Thyroid gland (tissue), 4 donors: ENCODE measurements around the gene ATF4. TPM values are rescaled to one million over a fixed set of nuclear protein-coding genes. Genes with fewer than 3 reads are reported as not detected.
A peak's percentile ranks its signal among the peaks of the same experiment; 100 is the strongest.

Experiments
- DNase-seq, 2 donors: peaks; one replicate each; pipeline ENCODE4 v3.0.0-alpha.2; 2019
- H3K27ac ChIP-seq, 3 donors: fragments of 200-600 bp; sonication (generic); 1 replicate in 2 of 3; 2 replicates in 1 of 3; pipeline ENCODE4 v1.5.1; 2016 to 2019; ENCODE audit warnings: mild to moderate bottlenecking in 1 of 3, moderate library complexity in 1 of 3
- H3K27me3 ChIP-seq: fragments of 200-600 bp; sonication (generic); one replicate; pipeline ENCODE4 v1.5.1; 2019
- H3K36me3 ChIP-seq, 2 donors: fragments of 200-600 bp; sonication (generic); one replicate each; pipeline ENCODE4 v1.5.1; 2016 to 2019
- H3K4me1 ChIP-seq, 2 donors: fragments of 200-600 bp; sonication (generic); one replicate each; pipeline ENCODE4 v1.5.1; 2017 to 2019
- H3K4me3 ChIP-seq, 3 donors: fragments of 200-600 bp; sonication (generic); replicated peaks in 1 of 3; 1 replicate in 2 of 3; 2 replicates in 1 of 3; pipeline ENCODE4 v1.5.1; 2016; ENCODE audit warnings: mild to moderate bottlenecking in 1 of 3
- H3K9me3 ChIP-seq: fragments of 200-600 bp; sonication (generic); one replicate; pipeline ENCODE4 v1.5.1; 2017
- CTCF ChIP-seq, 6 experiments: fragments of 200-600 bp in 3 of 6; fragments of 450-650 bp in 3 of 6; sonication (generic) in 3 of 6; IDR thresholded peaks; one replicate each; pipeline ENCODE4 v1.5.1; 2016 to 2019; ENCODE audit warnings: antibody characterized with exemption in 6 of 6, mild to moderate bottlenecking in 2 of 6, inconsistent platforms in 1 of 6, moderate library complexity in 1 of 6
- POLR2A ChIP-seq, 2 donors: fragments of 450-650 bp; IDR thresholded peaks; one replicate each; pipeline ENCODE4 v1.6.1; 2017; ENCODE audit warnings: antibody characterized with exemption in 2 of 2, mild to moderate bottlenecking in 2 of 2, moderate library complexity in 1 of 2
- WGBS, 2 donors: methylation state at CpG; one replicate each; pipeline ENCODE4 v1.1.5; 2017; 5-methylcytosine and 5-hydroxymethylcytosine counted together
- intact Hi-C: fragments of 100-400 bp; cut with DNase I; formaldehyde crosslinking; loops from one replicate; pipeline ENCODE4 v1.15.1; 2023
- total RNA-seq, 4 donors: library from RNA; depleted of rRNA; stranded (reverse); fragments of >200 nt; gene quantifications; one replicate each; pipeline ENCODE4 v1.2.3, GENCODE V29; 2016

The ATF4 gene
- total RNA-seq, 4 donors from 2014 or later: 173 to 273 (median 210) TPM

- DNase-seq: no peak
- 88 to 97% methylated on average over 7 of the region's 7 CpGs for WGBS, 2 donors
- H3K4me1 ChIP-seq: peaks cover 20 to 33% of the 10 kb centered on the region in 2 donors
- H3K27ac ChIP-seq: no peak overlapping the region
- TF ChIP-seq CTCF (IDR thresholded peaks at IDR 0.05): no peak
- no peak for TF ChIP-seq POLR2A (IDR thresholded peaks at IDR 0.05)
- H3K27me3 ChIP-seq: no peaks in the 10 kb centered on the region
- no peaks in the 10 kb centered on the region for H3K9me3 ChIP-seq
- intact Hi-C loops: no loop called here
- no peaks in the 10 kb centered on the region for H3K36me3 ChIP-seq
- H3K4me3 ChIP-seq: no peak overlapping the region
Observed at GRCh38 chr22:39563571-39564428, 43.4 kb downstream of the ATF4 start.

GRCh38 chr22:39565414-39565944 is 45.1 kb downstream of the ATF4 start:
- Histone ChIP-seq H3K9me3 (no peaks in the 10 kb centered on the region), H3K4me1 (peaks cover 13 to 21% of the 10 kb centered on the region in 2 donors), H3K36me3 (no peaks in the 10 kb centered on the region), H3K4me3 (no peak overlapping the region), H3K27me3 (no peaks in the 10 kb centered on the region), H3K27ac (no peak overlapping the region)
- DNase-seq: no peak
- 94 to 96% methylated on average over 5 of the region's 5 CpGs for WGBS, 2 donors
- intact Hi-C loops: no loop called here
- TF ChIP-seq CTCF (IDR thresholded peaks at IDR 0.05) (no peak), POLR2A (IDR thresholded peaks at IDR 0.05) (no peak)

- no peaks in the 10 kb centered on the region for H3K9me3 ChIP-seq
- WGBS, 2 donors: 67 to 75% methylated on average over 9 to 14 of the region's 14 CpGs
- no peak for TF ChIP-seq POLR2A (IDR thresholded peaks at IDR 0.05)
- no peak for TF ChIP-seq CTCF (IDR thresholded peaks at IDR 0.05)
- H3K4me3 ChIP-seq: no peak overlapping the region
- intact Hi-C loops: no loop called here
- peaks cover 13 to 21% of the 10 kb centered on the region in 2 donors for H3K4me1 ChIP-seq
- H3K27me3 ChIP-seq: no peaks in the 10 kb centered on the region
- H3K27ac ChIP-seq: peak overlapping the region; percentile 55 to 83 (median 77)
- DNase-seq: peak in 1 of 2 donors; percentile 23
- no peaks in the 10 kb centered on the region for H3K36me3 ChIP-seq
Observed at GRCh38 chr22:39567135-39567946, 47.0 kb downstream of the ATF4 start.

GRCh38 chr22:39568278-39568981 is 48.1 kb downstream of the ATF4 start:
- Histone ChIP-seq H3K9me3 (no peaks in the 10 kb centered on the region), H3K4me1 (peaks cover 13 to 21% of the 10 kb centered on the region in 2 donors), H3K36me3 (no peaks in the 10 kb centered on the region), H3K27me3 (no peaks in the 10 kb centered on the region), H3K27ac (peak overlapping the region; percentile 55 to 83 (median 77)), H3K4me3 (no peak overlapping the region)
- TF ChIP-seq CTCF (IDR thresholded peaks at IDR 0.05) (no peak), POLR2A (IDR thresholded peaks at IDR 0.05) (peak in 1 of 2 donors; percentile 14)
- intact Hi-C loops: no loop called here
- DNase-seq: peak; percentile 84 to 86
- WGBS, 2 donors: 54 to 81% methylated on average over 9 to 16 of the region's 19 CpGs
